Astrocyte of the cerebellum (primary cell): ENCODE results near the gene PAK1.

Source experiments
- DNase-seq: peaks from one replicate; pipeline ENCODE4 v3.0.0-alpha.2; 2011; ENCODE audit warnings: low read depth
- H3K4me3 ChIP-seq: 2 replicates; pipeline ENCODE4 v1.5.1; 2011; ENCODE audit warnings: mild to moderate bottlenecking, low read depth, low read length, moderate library complexity
- in situ Hi-C: cut with HindIII; loops from 2 replicates; pipeline ENCODE4 v1.10.0; 2017; ENCODE audit warnings: low sequenced_read_pairs
- TF ChIP-seq, protein P1 (sequence below): IDR thresholded peaks from 2 replicates; pipeline ENCODE4 v1.5.1; 2012; ENCODE audit warnings: low read length, low read depth, moderate library complexity, mild to moderate bottlenecking; ENCODE audit errors: missing control alignments

PAK1 gene

DNA sequence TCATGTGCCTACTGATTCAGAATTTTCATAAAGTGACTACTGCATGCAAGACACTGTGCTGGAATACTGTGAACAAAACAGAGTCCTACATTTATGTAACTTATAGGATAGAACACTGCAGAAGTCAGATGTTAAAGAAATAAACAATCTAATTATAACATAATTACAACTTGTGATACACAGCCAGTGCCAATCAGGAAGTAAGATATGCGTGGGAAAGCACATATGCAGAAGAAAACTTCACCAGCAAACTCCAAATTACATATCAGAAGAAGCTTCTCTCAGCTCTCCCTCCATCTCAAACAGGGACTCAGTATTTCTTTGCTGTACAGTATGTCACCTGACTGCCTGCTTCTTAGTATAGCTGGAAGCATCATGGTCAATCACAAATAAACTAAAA is 37.4 kb downstream of the PAK1 start:
- in situ Hi-C loops: no loop called here
- TF ChIP-seq, protein P1, sequence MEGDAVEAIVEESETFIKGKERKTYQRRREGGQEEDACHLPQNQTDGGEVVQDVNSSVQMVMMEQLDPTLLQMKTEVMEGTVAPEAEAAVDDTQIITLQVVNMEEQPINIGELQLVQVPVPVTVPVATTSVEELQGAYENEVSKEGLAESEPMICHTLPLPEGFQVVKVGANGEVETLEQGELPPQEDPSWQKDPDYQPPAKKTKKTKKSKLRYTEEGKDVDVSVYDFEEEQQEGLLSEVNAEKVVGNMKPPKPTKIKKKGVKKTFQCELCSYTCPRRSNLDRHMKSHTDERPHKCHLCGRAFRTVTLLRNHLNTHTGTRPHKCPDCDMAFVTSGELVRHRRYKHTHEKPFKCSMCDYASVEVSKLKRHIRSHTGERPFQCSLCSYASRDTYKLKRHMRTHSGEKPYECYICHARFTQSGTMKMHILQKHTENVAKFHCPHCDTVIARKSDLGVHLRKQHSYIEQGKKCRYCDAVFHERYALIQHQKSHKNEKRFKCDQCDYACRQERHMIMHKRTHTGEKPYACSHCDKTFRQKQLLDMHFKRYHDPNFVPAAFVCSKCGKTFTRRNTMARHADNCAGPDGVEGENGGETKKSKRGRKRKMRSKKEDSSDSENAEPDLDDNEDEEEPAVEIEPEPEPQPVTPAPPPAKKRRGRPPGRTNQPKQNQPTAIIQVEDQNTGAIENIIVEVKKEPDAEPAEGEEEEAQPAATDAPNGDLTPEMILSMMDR: no peak
- no peak for DNase-seq
- H3K4me3 ChIP-seq: no peak overlapping the region

DNA sequence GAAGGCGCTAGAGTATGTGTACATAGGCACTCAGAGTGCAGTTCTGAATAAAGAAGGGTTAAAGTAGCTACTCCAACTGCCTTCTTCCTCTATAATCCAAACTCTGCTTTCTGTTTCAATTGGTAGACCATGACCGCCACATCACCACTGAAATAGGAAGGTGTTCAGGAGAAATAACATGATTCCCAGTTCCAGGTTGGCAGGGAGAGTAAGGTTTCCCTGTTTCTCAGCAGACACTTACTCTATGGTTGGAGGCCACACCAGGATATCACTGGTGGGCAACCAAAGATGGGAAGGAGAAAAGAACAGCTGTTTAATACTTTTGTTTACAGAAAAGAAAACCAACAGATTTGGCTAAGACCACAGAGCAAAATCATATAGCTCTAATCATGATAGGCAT is 37.9 kb downstream of the PAK1 start:
- TF ChIP-seq, protein P1: no peak
- no peak for DNase-seq
- H3K4me3 ChIP-seq: no peak overlapping the region
- in situ Hi-C loops: no loop called here

DNA sequence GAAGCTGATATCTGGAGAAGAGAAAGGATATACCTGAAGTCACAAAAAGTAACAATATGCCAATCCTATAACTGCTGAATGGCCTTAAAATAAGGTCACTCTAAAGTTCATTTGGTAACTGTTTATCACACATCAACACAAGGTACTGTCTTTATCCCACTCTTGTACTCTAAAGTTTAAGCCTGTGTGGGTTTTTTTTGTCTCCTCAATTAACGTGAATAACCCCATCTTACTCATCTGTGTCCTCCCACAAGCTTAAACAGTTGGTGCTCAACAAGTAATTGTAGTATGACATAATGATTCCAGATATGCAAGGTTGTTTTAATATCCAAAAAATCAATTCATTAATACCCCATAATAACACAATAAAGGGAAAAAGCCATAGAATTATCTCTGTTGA is 42.1 kb downstream of the PAK1 start:
- TF ChIP-seq, protein P1: no peak
- in situ Hi-C loops: no loop called here
- no peak for DNase-seq
- H3K4me3 ChIP-seq: no peak overlapping the region

DNA sequence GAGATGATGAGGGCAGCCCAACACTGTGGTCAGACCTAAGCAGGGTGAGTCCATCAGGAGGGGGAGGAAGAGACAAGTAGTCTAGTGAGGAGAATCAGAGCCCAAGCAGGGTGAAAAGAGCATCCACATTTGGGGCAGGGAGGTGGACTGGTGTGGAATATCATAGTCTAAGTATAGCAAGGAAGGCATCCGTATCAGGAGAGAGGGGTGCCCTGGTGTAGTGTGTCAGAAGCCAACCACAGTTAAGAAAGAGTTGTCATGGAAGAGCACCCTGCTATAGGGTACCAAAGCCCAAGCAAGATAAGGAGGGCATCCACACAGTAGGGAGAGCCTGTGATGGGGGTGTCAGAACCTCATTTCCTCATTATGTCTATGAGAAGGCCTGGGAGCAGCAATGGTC is 45.3 kb downstream of the PAK1 start:
- in situ Hi-C loops: no loop called here
- TF ChIP-seq, protein P1: no peak
- no peak overlapping the region for H3K4me3 ChIP-seq
- DNase-seq: no peak

DNA sequence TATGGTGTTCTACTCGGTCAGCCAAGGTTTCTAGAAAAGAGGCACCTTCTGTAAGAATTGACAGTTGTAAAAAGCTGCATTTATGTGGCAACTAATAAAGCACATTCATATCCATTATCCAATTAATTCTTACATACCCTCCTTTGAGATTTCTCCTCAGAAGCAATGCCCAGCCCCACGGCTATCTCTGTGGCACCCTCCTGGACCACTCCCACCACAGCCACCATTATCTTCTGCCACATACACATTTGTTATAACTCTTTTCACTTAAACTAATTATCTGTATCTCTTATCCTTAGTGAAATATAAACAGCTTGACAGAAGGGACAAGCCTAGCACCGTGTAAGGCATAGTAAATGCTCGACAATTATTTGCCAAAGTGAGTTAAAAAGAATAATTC is 48.5 kb downstream of the PAK1 start:
- in situ Hi-C loops: no loop called here
- TF ChIP-seq, protein P1: no peak
- DNase-seq: no peak
- H3K4me3 ChIP-seq: no peak overlapping the region

DNA sequence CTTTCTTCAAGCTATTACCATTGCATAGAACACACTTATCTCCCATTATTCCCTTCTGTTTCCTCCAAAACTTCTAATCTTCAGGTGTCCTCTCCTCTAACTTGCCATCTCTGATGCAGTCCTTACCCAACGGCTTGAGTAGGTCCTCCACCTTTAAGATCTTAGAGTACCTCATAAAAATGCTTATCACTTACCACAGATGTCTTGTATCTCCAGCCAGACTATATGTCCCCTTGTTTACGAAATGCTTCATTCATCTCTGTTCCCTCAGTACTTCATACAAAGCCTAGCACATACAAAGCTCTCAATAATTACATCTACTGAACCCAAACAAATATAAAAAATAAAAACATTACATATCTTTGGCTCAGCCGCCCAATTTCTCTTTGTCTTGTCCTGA is 49.2 kb downstream of the PAK1 start:
- no peak overlapping the region for H3K4me3 ChIP-seq
- in situ Hi-C loops: no loop called here
- no peak for DNase-seq
- TF ChIP-seq, protein P1: no peak

DNA sequence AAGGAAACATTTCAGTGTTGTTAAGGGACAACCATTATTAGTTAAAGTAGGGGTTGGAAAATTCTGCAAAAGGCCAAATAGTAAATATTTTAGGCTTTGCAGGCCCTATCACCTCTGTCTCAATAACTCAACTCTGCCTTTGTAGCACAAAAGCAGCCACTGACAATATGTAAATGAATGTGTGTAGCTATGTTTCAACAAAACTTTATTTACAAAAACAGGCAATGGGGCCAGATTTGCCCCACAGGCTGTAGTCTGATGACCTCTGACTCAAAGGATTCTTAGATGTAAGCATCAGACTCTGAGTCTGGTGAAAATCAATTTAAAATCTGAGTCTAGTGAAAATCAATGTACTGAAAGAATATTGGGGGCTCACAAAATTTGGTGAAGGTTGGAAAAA is 50.3 kb downstream of the PAK1 start:
- TF ChIP-seq, protein P1: no peak
- H3K4me3 ChIP-seq: no peak overlapping the region
- in situ Hi-C loops: no loop called here
- no peak for DNase-seq
